ENCODE data around the gene VSTM4.

Gene VSTM4, protein sequence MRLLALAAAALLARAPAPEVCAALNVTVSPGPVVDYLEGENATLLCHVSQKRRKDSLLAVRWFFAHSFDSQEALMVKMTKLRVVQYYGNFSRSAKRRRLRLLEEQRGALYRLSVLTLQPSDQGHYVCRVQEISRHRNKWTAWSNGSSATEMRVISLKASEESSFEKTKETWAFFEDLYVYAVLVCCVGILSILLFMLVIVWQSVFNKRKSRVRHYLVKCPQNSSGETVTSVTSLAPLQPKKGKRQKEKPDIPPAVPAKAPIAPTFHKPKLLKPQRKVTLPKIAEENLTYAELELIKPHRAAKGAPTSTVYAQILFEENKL

DNA sequence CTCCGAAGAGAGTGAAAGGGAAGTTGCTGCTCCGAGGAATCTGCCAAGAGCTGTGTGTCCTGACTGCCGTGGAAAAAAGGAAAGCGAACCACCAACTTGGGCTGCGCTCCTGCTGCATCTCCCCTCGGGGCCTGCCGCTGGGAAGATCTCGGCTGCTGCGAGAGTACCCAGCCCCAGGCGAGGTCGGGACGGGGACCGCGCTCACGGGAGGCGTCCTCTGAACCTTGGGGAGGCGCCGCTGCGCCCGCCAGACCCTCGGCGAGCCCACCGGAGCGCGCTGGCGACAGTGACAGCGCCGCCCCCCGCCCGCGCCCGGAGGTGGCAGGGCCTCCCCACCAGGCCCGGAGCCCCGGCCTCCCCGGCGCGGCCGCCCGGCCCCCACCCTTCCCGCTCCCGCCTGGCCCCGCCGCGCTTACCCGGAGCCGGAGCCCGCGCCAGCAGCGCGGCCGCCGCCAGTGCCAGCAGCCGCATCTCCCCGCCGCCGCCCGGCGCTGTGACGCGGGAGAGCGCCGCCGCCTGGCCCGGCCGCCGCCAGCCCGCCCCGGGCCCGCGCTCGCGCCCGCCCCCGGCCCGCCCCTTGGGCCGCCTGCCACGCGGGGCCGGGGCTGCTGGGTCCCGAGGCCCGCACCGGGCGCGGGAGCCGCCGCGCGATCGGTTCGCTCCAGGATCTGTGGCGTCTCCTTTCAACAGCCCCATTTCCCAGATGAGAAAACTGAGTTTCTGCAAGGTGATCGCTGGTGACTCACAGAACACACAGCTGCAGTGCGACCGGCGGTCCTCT, at the start of gene VSTM4:
Gene VSTM4 (minus strand): TSS at position 508 of the 781 bp plus-strand sequence. CDS start 37 bp downstream, at position 471.
- peak; percentile 76 for DNase-seq

DNA sequence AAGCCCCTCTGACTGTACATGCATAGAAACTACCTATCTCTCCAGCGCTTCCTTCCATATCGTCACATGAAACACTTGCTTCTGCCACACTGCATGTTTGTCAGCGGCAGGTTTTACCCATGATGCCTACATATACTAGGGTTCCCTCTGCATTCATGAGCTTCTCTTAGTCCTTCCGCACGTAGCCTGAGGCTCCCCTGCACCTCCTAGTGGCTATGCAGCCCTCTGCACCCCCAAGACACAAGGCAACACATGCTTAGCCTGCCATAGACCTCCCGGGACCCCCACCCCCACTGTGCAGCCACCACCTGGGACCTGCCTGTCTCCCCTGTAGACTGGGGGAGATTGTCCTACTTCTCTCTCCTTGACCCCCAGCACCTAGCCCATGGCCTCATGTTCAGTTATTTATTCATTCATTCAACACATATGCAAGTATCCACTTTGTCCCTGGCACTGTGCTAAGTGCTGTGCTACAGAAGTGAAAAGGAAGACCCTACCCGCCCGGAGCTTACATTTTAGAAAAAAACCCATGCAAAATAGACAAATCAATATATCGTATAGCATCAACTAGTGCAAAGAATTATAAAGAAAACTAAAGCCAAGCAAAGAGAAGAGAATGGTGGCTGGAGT, 49.4 kb upstream of the VSTM4 start:
- no peak for DNase-seq

DNA sequence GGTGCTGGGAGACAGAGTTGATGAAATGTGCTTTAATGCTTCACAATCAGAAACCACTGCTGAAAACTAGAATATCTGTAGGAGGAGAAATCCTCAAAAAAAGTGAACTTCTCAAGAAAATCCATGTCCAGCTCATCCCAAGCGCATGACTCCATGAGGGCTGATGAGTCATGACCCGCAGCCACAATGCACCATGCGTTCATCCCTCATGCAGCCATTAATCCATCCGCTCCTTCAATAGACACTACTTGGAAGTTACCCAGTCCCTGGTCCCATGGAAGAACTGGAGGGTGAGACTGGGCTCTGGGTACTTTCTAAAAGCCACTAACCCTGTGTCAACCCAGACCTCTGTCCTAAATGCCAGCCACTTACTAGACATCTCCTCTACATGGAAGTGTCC, 48.4 kb upstream of the VSTM4 start:
- DNase-seq, result no peak

DNA sequence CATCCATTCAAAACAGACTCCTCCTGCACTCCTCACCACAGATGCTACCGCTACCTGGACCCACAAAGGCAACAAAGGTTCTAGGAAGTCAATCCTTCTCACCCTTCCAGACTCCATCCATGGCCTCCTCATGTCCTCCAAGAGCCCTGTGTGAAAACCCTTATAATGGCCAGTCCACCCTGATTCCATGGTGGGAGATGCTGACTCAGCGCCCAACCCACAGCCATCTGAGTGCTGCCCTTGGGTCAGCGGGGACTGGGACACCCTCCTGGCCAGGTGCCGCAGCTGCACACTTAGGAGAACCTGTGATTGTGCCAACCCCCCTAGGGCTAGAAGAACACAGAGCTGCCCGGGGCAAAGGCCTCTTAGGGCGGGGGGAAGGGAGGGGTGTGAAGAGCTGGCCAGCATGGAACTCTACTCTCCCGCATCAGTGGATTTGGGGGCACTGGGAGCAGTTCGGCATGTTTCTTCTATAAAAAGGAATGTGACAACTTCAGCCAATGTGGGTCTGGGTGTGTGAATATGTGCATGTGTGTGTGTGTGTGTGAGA, 47.5 kb upstream of the VSTM4 start:
- no peak for DNase-seq

DNA sequence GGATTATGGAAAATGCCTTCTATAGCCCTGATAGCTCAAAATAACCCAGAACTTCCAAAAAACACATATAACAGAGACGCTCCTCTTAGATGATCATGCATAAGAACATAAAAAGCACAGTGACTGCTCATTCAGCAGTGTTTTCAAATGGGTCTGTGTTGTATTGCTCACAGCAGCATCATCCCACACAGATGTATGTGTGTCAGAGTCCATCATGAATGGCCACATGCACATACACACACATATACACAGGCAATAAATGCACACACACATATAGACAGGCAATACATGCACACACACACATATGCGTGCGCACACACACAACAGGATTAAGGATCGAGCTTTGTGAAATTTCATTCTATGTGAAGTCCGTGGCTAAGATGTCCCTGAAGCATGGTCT, 46.7 kb upstream of the VSTM4 start:
- no peak for DNase-seq

DNA sequence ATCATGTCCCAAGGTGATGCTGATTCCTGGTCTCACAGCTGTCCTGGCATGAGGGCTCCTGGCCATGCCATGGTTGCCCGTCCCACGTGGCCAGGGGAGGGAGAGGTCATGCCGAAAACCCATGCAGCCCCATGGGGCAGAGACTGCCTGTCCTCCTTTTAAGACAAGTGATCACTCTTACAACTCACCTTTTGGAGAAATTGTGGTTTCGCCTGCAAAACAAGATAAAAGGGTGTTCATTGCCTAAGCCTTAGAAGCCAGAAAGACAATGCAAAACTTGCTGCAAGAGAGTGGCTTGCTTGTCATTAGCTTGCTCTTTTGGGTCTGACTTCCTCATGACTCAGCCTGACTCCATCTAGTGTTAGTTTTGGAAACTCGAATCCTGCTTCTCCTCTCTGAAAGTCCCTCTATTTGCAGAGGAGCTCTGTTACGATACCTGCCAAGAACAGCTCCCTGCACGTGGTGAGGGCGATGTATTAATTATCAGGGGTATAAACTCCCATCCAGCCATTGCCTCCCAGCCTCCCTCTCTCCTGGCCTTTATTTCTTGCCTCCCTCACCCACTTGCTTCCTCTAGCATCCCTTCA, 46.2 kb upstream of the VSTM4 start:
- DNase-seq, result no peak

DNA sequence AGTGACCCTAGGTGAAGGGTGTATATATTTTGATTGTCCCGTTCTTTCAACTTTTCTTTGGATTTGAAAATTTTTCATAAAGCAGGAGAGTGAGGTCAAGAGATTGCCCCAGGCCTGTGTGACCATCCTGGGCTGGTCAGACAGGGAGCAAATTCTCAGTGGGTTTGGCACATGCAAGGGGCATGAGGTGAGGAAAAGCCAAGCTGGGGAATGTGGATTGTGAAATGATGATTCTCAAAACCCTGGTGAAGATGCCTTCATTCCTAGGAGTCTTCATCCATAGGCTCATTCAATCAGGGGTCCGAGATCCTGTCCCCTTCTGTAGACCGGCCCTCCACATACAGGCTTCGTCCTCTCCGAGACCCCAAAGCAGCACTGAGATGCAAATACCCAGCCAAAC, 45.5 kb upstream of the VSTM4 start:
- DNase-seq, result no peak

DNA sequence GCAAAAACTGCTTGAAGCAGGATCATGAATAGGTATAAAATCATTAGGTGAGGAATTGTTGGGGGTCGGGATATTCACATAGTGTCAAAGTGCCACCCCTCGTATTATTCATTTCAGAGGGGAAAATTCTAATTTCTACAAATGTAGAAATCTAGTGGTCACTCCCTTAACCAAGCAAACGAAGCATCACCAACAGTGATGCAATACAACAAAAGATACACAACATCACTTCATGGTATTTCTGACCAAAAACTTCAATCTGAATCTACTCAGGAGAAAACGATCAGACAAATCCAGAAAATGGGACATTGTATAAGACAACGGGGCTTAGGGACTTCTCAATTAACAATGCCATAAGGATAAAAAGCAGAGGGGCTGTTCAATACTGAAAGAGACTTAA, 44.8 kb upstream of the VSTM4 start:
- DNase-seq, result no peak

DNA sequence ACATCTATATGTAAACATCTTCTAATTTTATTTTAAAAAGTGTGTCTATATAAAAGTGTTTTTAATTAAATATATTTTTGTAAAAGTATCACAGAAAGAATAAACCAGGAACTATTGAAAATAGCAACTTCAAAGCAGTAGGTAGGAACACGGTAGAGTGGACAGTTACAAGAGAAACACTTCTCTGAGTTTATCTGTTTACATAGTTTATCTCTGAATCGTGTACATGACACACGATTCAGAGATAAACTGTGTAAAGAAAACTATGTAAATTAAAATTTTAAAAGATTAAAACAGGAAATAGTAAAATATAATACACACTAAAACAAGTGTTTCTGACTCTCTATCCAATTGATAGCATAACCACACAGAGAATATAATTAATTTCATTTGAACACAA, 43.6 kb upstream of the VSTM4 start:
- no peak for DNase-seq

DNA sequence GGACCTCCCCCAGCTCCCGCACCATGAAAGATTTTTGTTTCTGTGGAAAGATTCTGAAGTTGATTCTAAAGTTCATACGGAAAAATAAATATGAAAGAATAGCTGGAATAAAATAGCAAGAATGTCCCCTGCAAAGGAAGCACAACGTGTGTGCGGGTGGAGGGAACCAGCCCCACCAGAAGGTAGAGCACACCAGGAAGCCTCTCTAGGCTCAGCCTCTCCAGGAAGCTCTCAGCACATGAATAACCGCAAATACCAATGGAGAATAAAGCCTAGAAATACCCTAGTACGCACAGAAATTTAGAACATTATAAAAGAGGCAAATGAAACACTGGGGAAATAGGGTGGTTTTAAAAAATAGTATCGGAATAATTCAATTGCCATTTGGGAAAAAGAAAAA, 43.1 kb upstream of the VSTM4 start:
- DNase-seq, result no peak

DNA sequence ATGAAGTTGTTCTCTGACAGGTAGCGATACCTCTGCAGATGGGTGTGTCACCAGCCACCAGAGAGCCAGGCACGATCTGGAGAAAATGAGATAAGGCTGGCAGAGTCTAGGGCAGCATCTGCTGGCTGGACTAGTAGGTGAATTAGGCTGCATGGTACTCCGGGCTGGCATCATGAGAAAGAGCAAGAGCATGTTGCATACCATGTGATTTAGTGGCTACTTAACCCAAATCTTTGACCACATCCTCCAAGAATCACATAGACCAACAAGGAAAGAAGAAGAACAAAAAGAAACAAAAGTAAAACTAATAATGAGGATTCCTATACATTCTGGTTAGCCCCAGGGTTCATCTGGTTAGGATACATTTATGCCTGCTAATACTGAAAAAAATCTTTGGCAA, 41.9 kb upstream of the VSTM4 start:
- no peak for DNase-seq

DNA sequence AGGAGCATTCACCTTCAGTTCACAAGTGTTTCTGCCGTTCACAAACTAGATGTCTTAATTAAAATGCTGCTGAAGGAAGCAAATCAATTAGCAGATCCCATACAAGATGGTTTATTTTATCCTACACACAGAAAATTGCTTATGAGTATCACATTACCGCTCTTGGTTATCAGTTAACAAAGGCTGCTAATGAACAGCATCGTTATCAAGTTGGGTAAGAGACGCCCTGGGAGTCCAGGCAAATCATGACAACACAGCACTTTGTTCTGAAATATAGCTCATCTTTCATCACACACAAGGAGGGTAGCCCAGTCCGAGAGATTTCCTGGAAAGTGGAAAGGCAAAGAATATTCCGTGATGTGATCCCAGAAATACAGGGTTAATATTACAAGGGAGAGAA, 39.3 kb upstream of the VSTM4 start:
- DNase-seq, result no peak

DNA sequence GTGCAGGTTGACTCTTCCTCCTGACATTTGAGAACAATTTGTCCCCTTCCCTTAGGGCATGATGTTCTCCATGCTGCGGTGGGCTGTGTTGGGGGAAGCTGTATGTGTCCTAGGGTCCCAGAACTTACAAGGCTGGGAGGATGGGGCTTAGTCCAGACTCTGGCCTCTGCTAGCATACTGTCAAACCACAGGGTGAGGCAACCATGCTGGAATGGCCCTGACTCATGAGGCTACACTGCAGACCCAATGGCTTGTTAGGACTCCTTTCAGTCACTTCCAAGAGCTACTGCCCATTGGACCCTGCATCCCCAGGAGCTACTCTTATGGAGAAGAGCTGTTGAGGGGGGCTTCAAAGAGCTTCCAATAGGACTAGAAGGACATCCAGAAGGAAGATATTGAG, 38.6 kb upstream of the VSTM4 start:
- DNase-seq, result no peak

DNA sequence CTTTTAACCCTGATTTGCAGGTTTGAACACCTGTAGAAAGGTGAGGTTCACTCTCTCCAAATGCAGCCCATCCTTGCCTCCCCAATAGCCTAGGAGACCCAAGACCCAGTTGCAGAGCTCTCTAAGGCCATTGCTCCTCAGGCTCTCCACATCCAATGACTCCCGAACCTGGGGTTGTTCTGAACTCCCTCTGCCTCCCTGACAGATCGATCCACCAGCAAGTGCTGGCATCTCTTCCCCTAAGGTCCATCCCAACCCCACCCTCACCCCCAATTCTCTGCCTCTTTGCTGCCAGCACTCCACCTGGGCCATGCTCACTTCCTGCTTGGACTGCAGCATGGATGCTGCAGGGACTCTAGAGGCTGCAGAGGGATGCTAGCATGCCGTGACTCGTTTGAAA, 37.8 kb upstream of the VSTM4 start:
- no peak for DNase-seq

DNA sequence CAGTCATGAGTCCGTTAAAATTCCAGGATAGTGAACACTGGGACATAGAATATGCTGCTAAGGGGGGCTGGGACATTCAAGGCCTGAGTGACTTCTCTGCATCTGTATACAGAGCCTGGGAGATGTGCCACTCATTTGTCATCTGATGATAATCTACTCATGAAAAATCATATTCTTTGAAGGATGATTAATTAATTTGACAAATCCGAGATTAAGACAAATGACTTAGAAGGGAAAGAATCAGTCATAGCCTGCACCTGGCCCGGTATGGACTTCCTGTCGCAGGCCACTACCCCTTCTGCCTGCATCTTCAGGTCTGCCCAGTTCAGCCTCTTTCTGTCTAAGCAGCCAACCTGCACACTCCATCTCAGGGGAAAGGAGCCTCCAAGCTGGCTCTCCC, 37.3 kb upstream of the VSTM4 start:
- no peak for DNase-seq

DNA sequence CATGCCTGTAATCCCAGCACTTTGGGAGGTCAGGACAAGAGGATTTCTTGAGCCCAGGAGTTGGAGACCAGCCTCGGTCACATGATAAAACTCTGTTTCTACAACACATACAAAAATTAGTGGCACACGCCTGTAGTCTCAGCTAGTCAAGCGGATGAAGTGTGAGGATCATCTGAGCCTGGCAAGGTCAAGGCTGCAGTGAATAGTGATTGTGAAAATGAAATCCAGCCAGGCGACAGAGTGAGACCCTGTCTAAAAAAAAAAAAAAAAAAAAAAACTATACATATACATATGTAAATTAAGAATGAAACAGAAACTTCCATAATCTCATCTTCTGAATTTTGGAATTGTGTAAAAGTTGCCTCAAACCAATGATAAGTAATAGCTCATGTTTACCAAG, 36.7 kb upstream of the VSTM4 start:
- DNase-seq, result no peak

DNA sequence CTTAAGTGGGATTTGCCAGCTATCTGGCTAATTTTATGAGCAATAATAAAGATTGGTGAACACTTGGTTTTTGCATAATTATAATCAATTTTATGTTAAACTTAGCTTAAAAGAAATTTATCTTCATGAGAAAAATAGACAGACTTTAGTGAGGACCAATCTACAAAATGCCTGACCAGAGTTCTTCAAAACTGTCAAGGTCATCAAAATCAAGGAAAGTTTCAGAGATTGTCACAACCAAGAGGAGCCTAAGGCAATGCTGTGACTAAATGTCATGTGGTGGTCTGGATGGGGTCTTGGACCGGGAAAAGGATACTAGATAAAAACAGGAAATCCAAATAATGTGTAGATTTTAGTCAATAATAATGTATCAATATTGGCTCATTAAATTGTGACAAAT, 36.2 kb upstream of the VSTM4 start:
- DNase-seq, result no peak

DNA sequence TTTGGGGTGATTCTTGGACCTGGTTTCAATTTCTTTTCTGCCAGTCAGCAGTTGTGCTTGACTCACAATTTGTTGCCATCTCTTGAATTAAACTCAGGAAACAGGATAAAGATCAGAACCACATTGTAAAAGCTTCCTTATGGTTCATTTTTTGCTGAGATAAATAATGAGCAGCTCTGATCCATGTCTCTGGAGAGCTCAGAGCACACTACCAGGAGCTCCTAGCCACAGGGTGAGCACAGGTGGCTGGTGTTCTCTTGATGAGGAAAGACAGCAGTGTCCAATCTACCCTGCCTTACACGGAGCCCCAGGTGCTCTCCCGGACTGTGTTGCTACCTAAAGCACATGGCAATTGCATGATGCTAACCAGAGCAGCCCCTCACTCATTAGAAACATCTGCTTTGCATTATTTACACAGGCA, 35.7 kb upstream of the VSTM4 start:
- DNase-seq, result no peak

DNA sequence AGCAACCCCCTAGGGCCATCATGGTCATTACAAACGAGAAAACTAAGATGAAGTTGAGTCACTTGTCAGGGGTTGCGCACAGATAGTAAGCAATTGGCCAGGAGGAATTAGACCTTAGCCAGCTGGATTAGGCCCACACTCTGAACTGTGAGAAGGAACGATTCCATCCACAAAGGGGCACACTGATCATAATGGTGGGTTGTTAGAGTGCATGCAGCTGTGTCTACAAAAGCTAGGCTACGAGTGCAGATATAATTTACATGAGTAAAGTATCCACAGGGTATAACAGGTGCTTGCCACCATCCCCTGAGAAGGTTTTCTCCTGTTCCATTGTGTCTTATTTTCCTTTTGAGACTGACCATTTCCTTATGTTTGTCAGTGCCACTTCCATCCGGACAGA, 35.1 kb upstream of the VSTM4 start:
- no peak for DNase-seq

DNA sequence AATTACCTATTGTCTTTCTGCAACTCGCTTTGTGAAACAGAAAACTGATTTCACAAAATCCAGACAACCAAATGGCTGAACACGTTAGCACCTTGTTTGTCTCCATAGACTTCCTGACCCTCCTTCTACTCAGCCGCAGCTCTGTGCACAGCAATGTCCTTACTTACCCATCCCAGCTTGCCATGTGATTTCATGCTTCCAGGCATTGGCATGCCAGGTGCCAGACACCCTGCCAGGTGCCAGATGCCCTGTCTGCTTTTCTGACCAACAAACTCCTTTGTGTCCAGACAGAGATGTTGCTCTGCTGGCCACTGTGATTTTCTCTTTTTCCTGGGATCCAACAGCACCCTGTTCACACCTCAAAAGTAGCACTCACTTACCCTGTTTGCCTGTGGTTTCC, 34.6 kb upstream of the VSTM4 start:
- DNase-seq, result no peak

DNA sequence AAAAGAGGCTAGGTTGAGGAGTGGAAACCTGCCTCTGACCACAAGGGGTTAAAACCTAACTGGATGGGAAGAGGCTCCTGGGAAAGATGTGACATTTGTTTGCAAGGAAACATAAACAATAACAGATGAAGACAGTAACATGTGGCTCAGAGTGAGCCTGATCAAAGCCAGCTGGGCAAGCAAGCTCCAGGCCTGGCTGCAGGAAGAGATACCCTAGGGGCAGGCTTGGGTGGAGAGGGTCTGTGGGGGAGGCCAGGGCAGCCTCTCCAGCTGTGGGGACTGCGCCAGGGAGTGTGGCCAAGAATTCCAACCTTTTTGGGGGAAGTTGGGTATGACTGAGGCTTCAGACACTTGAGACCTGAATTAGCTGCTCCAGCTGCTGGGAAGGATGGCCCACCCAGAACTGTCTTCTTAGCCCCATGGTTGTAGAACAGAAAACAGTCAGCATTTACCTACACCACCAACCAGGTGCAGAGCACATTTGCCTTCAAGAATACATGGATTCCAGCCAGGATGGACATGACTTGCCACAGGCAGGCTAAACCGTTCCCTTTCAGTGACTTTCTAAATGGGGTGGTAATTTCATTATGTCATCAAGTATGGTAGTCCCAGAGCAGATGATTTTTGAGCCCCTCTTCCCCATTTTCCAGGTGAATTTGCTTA, 28.9 kb upstream of the VSTM4 start:
- DNase-seq, result peak; percentile 71

DNA sequence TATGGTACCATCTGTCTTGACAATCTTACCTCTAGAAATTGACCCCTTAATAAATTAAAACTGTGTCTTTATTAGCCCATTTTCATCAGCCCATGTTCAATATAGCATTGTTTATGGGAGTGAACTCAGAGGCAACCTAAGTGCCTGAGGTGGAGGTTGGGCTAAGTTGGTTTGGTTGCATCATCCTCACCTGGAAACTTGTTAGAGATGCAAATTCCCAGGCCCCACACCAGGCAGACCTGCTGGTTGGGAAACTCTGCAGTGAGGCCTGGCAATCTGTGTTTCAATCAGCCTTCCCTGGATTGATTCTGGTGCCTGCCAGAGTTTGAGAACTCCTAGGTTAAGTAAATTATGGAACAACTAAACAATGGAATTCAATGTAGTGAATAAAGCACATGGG, 27.9 kb upstream of the VSTM4 start:
- DNase-seq, result no peak

All from left hindlimb (tissue), 1 donor.